HG03469 (cell line): ENCODE data around the gene PARVB.

Source experiments
- ATAC-seq: cut with Tn5 transposase; IDR thresholded peaks from one replicate; pipeline ENCODE4 v1.9.1; 2021; ENCODE audit warnings: mild to moderate bottlenecking, moderate library complexity, moderate number of reproducible peaks; ENCODE audit not compliant: unreplicated experiment

PARVB gene

GRCh38 chr22:44024288-44024921 lies at the start of gene PARVB:
PARVB (plus strand) TSS chr22:44024302; CDS start chr22:44024340, 38 bp downstream.
- ATAC-seq, result no peak

- no peak for ATAC-seq
These were observed 49.1 kb upstream of the PARVB start for GRCh38 chr22:43975041-43975440.

- ATAC-seq, result no peak
These were observed 47.0 kb upstream of the PARVB start for GRCh38 chr22:43976861-43977795.

- no peak for ATAC-seq
These were observed 45.5 kb upstream of the PARVB start for GRCh38 chr22:43978558-43978957.

- ATAC-seq, result no peak
These were observed 43.5 kb upstream of the PARVB start for GRCh38 chr22:43980579-43980978.

GRCh38 chr22:43980996-43981395 lies 43.1 kb upstream of the PARVB start:
- no peak for ATAC-seq

- no peak for ATAC-seq
These were observed 40.3 kb upstream of the PARVB start for GRCh38 chr22:43983808-43984207.

GRCh38 chr22:43985532-43985931 lies 38.6 kb upstream of the PARVB start:
- ATAC-seq, result no peak

GRCh38 chr22:43988116-43988820 lies 35.8 kb upstream of the PARVB start:
- no peak for ATAC-seq

GRCh38 chr22:43988960-43989359 lies 35.1 kb upstream of the PARVB start:
- no peak for ATAC-seq

GRCh38 chr22:43990044-43990443 lies 34.1 kb upstream of the PARVB start:
- ATAC-seq, result no peak

GRCh38 chr22:43991316-43992020 lies 32.6 kb upstream of the PARVB start:
- ATAC-seq, result no peak

GRCh38 chr22:43992331-43992821 lies 31.7 kb upstream of the PARVB start:
- ATAC-seq, result no peak

GRCh38 chr22:43993072-43993760 lies 30.9 kb upstream of the PARVB start:
- ATAC-seq, result no peak

- ATAC-seq, result no peak
These were observed 30.1 kb upstream of the PARVB start for GRCh38 chr22:43994006-43994405.

GRCh38 chr22:43994416-43994815 lies 29.7 kb upstream of the PARVB start:
- no peak for ATAC-seq

- ATAC-seq, result no peak
These were observed 28.9 kb upstream of the PARVB start for GRCh38 chr22:43995057-43995685.

- ATAC-seq, result no peak
These were observed 28.3 kb upstream of the PARVB start for GRCh38 chr22:43995798-43996169.

- ATAC-seq, result no peak
These were observed 27.7 kb upstream of the PARVB start for GRCh38 chr22:43996170-43996980.
